ENCODE data around the gene KLF7. TPM values are rescaled to one million over a fixed set of nuclear protein-coding genes. Genes with fewer than 3 reads are reported as not detected.

The KLF7 gene
- total RNA-seq, 3 donors from 2014 or later (not counting 1 experiment from before 2014, with no cell fraction given), result 22.9 to 39.1 (median 32.4) TPM

DNA sequence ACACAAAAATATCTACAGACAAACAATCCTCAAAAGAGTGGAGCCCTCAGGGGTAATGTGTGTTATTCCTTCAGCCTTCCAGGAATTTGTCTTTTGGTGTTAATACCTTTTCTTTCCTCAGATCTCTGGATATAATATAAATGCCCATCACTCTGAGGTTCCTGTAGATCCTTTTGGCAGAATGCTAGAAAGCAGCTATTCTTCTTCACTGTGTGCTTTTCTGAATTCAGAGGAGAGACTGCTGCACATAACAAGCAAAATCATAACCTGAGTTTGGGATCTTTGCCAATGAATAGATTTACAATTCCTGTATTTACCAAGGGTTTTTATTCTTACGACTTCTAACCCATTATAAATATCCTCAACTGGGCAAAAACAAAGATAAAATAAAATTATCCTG, 57.3 kb downstream of the KLF7 start:
- Mint-ChIP-seq H3K36me3 (peaks cover 10% of the 10 kb centered on the region), H3K27me3 (ENCODE audit: low read depth in 2 of 2) (no peaks in the 10 kb centered on the region), H3K4me1 (peaks cover 20 to 35% of the 10 kb centered on the region in 2 donors), H3K9me3 (no peaks in the 10 kb centered on the region), H3K4me3 (no peak overlapping the region), H3K27ac (no peak overlapping the region)
- TF ChIP-seq, protein P1, sequence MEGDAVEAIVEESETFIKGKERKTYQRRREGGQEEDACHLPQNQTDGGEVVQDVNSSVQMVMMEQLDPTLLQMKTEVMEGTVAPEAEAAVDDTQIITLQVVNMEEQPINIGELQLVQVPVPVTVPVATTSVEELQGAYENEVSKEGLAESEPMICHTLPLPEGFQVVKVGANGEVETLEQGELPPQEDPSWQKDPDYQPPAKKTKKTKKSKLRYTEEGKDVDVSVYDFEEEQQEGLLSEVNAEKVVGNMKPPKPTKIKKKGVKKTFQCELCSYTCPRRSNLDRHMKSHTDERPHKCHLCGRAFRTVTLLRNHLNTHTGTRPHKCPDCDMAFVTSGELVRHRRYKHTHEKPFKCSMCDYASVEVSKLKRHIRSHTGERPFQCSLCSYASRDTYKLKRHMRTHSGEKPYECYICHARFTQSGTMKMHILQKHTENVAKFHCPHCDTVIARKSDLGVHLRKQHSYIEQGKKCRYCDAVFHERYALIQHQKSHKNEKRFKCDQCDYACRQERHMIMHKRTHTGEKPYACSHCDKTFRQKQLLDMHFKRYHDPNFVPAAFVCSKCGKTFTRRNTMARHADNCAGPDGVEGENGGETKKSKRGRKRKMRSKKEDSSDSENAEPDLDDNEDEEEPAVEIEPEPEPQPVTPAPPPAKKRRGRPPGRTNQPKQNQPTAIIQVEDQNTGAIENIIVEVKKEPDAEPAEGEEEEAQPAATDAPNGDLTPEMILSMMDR (IDR thresholded peaks at IDR 0.05), result no peak
- DNase-seq, result no peak
- no peak for ATAC-seq
- H3K27ac ChIP-seq (ENCODE audit: low read length), result no peak overlapping the region
- H3K4me3 ChIP-seq (ENCODE audit: low read length), result no peak overlapping the region
- 85% methylated on average over 1 of the region's 1 CpG for WGBS (ENCODE audit: insufficient coverage)
- H3K36me3 ChIP-seq (ENCODE audit: control insufficient read depth, insufficient read depth, low read length), result peaks cover 2% of the 10 kb centered on the region
- peaks cover 4% of the 10 kb centered on the region for H3K4me1 ChIP-seq (ENCODE audit: control insufficient read depth, insufficient read depth, low read length)
- H3K9me3 ChIP-seq (ENCODE audit: control insufficient read depth, insufficient read depth, low read length), result no peaks in the 10 kb centered on the region
- H3K27me3 ChIP-seq (ENCODE audit: control insufficient read depth, insufficient read depth, low read length), result no peaks in the 10 kb centered on the region
- intact Hi-C loops (cut with micrococcal nuclease), result no loop called here

DNA sequence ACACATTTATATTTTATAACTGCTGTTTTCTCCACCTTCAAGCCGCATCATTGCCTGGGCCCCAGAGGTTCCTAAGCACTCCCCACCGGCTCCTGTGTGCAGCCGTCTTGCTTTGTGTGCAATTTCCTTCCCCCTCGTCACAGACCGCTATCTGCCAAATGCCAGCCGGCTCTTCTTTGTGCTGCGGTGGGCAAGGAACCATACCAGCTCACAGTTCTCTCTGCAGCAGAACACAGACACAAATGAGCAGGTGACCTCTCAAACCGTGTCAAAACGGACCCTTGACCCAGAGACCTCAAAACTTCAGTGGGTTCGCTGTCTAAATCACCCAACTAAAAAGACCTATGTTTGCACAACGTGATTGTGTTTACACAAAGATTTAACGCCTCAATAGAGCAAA, 58.2 kb downstream of the KLF7 start:
- no peak overlapping the region for H3K27ac Mint-ChIP-seq
- H3K27me3 Mint-ChIP-seq (ENCODE audit: low read depth in 2 of 2), result no peaks in the 10 kb centered on the region
- intact Hi-C loops (cut with micrococcal nuclease), result no loop called here
- Histone ChIP-seq H3K36me3 (ENCODE audit: control insufficient read depth, insufficient read depth, low read length) (peaks cover 2% of the 10 kb centered on the region), H3K4me1 (ENCODE audit: control insufficient read depth, insufficient read depth, low read length) (peaks cover 4% of the 10 kb centered on the region), H3K4me3 (ENCODE audit: low read length) (no peak overlapping the region), H3K27me3 (ENCODE audit: control insufficient read depth, insufficient read depth, low read length) (no peaks in the 10 kb centered on the region), H3K9me3 (ENCODE audit: control insufficient read depth, insufficient read depth, low read length) (no peaks in the 10 kb centered on the region), H3K27ac (ENCODE audit: low read length) (no peak overlapping the region)
- H3K36me3 Mint-ChIP-seq, result peaks cover 10% of the 10 kb centered on the region
- TF ChIP-seq, protein P1 (IDR thresholded peaks at IDR 0.05), result no peak
- 19% methylated on average over 12 of the region's 12 CpGs for WGBS (ENCODE audit: insufficient coverage)
- no peaks in the 10 kb centered on the region for H3K9me3 Mint-ChIP-seq
- H3K4me1 Mint-ChIP-seq, result peaks cover 20 to 35% of the 10 kb centered on the region in 2 donors
- peak in 2 of 3 donors; percentile 58 to 72 for ATAC-seq
- peak in 1 of 2 donors; percentile 24 for DNase-seq
- H3K4me3 Mint-ChIP-seq, result peak overlapping the region; percentile 10

DNA sequence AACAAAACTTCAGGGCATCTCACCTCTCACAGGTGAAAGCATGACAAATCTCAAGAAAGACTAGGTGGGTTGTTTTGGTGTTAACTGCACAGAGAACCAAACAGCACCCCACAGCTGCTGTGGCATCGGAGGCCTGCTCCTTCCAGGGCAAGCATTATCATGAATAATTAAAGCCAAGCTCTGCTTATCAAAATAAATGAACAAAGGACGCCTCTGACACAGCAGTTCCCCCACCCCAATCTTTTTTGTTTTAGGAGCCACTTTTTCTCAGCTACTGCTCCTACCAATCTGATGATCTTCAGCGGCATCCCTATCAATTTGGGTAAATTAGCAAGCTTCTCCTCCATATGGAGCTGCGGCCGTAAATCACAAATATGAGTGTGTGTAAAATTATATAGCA, 58.6 kb downstream of the KLF7 start:
- intact Hi-C loops (cut with micrococcal nuclease), result no loop called here
- Mint-ChIP-seq H3K27me3 (ENCODE audit: low read depth in 2 of 2) (no peaks in the 10 kb centered on the region), H3K4me1 (peaks cover 22 to 30% of the 10 kb centered on the region in 2 donors), H3K36me3 (peaks cover 10% of the 10 kb centered on the region), H3K9me3 (no peaks in the 10 kb centered on the region), H3K27ac (no peak overlapping the region), H3K4me3 (no peak overlapping the region)
- H3K36me3 ChIP-seq (ENCODE audit: control insufficient read depth, insufficient read depth, low read length), result peaks cover 2% of the 10 kb centered on the region
- no peak overlapping the region for H3K27ac ChIP-seq (ENCODE audit: low read length)
- H3K4me3 ChIP-seq (ENCODE audit: low read length), result no peak overlapping the region
- TF ChIP-seq, protein P1 (IDR thresholded peaks at IDR 0.05), result no peak
- WGBS (ENCODE audit: insufficient coverage), result 76% methylated on average over 3 of the region's 5 CpGs
- no peaks in the 10 kb centered on the region for H3K9me3 ChIP-seq (ENCODE audit: control insufficient read depth, insufficient read depth, low read length)
- DNase-seq (no peak), ATAC-seq (no peak)
- H3K4me1 ChIP-seq (ENCODE audit: control insufficient read depth, insufficient read depth, low read length), result peaks cover 4% of the 10 kb centered on the region
- H3K27me3 ChIP-seq (ENCODE audit: control insufficient read depth, insufficient read depth, low read length), result no peaks in the 10 kb centered on the region

DNA sequence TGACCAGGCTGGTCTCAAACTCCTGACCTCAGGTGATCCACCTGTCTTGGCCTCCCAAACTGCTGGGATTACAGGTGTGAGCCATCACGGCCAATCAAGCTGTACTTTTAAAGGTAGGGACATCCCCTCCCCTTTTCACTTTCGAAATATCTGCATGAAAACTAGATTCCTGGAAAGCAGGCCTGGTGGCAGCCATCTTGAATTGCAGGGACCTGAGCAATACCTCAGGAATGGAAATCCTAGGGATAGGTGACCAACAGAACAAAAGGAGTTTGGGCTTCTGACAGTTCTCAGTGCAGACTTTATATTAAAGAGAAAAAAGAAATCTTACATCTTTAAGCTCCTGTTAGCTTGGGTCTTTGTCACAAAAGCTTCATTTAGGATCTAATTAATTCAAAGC, 62.6 kb downstream of the KLF7 start:
- peaks cover 16 to 20% of the 10 kb centered on the region in 2 donors for H3K4me1 Mint-ChIP-seq
- H3K27ac Mint-ChIP-seq, result no peak overlapping the region
- H3K9me3 Mint-ChIP-seq, result no peaks in the 10 kb centered on the region
- no peak overlapping the region for H3K27ac ChIP-seq (ENCODE audit: low read length)
- peaks cover 10% of the 10 kb centered on the region for H3K36me3 Mint-ChIP-seq
- no peak overlapping the region for H3K4me3 ChIP-seq (ENCODE audit: low read length)
- H3K27me3 ChIP-seq (ENCODE audit: control insufficient read depth, insufficient read depth, low read length), result no peaks in the 10 kb centered on the region
- H3K4me3 Mint-ChIP-seq, result no peak overlapping the region
- TF ChIP-seq, protein P1 (IDR thresholded peaks at IDR 0.05), result no peak
- intact Hi-C loops (cut with micrococcal nuclease), result no loop called here
- ATAC-seq, result no peak
- H3K36me3 ChIP-seq (ENCODE audit: control insufficient read depth, insufficient read depth, low read length), result peaks cover 2% of the 10 kb centered on the region
- no peaks in the 10 kb centered on the region for H3K9me3 ChIP-seq (ENCODE audit: control insufficient read depth, insufficient read depth, low read length)
- no peak for DNase-seq
- no peaks in the 10 kb centered on the region for H3K27me3 Mint-ChIP-seq (ENCODE audit: low read depth in 2 of 2)
- 69% methylated on average over 2 of the region's 2 CpGs for WGBS (ENCODE audit: insufficient coverage)
- peaks cover 4% of the 10 kb centered on the region for H3K4me1 ChIP-seq (ENCODE audit: control insufficient read depth, insufficient read depth, low read length)
